ENCODE measurements around the gene ABI3BP.

The ABI3BP gene

GRCh38 chr3:100882571-100882984 is 110.6 kb downstream of the ABI3BP start:
- no peak for DNase-seq (ENCODE audit: low spot score)

- DNase-seq (ENCODE audit: low spot score): no peak
Observed at GRCh38 chr3:100880845-100881244, 112.4 kb downstream of the ABI3BP start.

DNA sequence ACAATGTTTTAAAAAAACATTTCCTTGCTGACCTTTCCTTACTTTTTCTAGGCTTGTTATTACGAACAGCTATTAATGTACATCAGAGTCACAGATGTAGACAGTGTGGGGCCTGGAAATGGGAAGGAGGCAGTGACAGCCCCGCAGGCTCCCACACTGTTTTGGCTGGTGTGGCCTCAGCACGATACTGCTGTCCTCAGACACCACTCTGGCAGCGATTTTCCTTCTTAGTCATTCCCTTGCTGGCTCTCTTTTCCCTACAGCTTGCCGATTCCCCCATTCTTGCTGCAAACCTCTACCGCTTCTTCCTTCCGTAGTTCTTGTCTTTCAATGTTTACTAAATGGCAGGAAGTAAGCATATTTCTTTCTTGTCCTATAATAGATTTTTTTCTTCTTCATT is 113.1 kb downstream of the ABI3BP start:
- no peak for DNase-seq (ENCODE audit: low spot score)

GRCh38 chr3:100879195-100879810 is 113.9 kb downstream of the ABI3BP start:
- no peak for DNase-seq (ENCODE audit: low spot score)

DNA sequence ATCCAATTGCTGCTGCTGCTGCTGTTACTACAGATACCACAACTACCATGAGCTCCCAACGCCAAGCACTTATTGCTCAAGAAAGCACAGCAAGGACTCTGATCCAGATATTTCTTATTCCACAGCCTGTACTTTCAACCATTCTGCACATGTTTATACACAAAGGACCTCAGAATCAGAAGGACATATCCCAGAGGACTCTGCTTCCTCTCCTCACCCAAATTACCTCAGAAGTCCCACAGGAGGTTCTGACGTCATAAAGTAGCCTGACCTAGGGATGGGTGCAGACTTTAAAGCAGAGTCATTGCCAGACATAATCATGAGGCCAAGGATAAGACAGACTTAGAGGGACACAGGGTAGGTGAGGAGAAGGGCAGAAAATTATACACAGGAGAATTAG is 115.9 kb downstream of the ABI3BP start:
- DNase-seq (ENCODE audit: low spot score): no peak

- DNase-seq (ENCODE audit: low spot score): no peak
Observed at GRCh38 chr3:100875239-100875638, 118.0 kb downstream of the ABI3BP start.

DNA sequence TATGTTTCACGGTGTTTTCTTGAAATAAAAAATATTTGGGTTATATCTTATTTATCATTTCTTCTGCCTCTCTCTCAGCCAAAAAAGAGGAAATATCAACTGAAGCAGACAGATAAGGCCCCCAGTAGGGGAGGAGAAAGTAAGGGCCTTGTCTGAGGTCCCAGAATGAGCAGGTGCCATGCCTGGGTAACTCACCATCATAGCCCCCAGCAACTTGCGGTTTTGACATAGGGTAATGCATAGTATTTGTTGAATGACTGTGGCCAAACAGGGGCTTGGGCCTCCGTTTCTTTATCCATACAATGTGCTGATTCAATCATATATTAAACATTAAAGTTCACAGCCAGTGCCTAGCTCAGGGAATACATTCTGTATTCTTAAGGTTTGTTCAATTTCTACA is 119.6 kb downstream of the ABI3BP start:
- DNase-seq (ENCODE audit: low spot score): no peak

DNA sequence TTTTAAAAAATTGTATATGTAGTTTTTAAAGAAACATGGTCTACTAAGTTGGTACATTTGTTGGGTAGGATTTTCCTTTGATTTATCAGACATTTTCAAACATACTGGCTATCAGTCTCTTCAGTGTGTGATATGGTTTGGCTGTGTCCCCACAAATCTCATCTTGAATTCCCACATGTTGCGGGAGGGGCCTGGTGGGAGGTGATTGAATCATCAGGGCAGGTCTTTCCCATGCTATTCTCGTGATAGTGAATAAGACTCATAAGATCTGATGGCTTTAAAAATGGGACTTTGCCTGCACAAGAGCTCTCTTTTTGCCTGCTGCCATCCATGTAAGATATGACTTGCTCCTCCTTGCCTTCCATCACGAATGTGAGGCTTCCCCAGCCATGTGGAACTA is 121.9 kb downstream of the ABI3BP start:
- DNase-seq (ENCODE audit: low spot score): no peak

DNA sequence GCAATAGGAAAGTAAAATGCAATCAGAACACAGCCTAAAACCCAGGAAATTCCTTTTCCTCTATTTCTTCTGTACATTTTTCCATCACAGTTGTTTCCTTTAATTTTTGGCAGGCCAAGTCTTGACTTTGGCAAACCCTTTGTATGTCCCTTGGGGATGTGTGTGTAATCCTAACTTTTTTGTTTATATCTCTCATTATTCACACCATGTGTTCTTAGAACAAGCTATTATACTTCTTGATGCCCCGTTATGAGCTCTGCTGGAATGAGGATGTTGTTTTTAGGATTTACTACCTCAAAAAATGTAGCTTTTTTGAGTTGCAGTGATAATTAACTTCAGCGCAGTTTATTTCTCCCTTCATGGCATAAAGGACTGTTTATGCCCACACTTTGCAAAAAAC is 123.4 kb downstream of the ABI3BP start:
- DNase-seq (ENCODE audit: low spot score): no peak

GRCh38 chr3:100868894-100869293 is 124.3 kb downstream of the ABI3BP start:
- DNase-seq (ENCODE audit: low spot score): no peak

DNA sequence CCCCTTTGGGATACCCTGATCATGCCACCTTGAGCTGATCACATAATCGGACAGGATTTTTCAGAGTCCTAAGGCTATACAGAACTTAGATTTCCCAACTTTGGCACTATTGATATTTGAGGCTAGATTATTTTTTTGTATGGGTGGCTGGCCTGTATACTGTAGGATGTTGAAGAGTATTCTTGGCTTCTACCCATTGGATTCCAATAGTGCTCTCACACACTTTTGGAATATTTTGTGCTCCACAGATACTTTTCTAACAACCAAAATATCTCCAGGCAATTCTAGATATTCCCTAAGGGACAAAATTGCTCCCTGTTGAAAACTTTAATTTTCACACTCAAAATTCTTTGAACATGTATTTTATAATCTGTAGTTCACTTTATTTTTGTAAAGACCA is 125.1 kb downstream of the ABI3BP start:
- DNase-seq (ENCODE audit: low spot score): no peak

DNA sequence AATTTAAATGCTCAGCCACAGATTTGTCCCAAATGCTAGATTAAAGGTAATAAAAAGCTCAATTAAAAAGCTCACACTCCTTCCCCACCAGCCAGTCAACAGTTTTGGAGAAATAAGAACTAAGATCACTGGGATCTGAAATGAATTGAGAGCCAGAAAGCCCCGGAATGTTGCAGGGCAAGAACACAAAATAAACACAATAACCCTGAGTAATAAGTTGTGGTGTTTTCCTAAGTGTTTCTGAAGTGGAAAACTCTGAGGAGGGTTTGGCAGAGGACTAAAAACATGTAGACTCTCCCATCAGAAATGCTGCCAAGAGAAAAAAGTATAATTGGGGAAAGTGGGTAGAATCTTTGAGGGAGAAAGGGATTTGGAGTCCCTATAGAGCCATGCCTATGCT is 127.8 kb downstream of the ABI3BP start:
- DNase-seq (ENCODE audit: low spot score): no peak

DNA sequence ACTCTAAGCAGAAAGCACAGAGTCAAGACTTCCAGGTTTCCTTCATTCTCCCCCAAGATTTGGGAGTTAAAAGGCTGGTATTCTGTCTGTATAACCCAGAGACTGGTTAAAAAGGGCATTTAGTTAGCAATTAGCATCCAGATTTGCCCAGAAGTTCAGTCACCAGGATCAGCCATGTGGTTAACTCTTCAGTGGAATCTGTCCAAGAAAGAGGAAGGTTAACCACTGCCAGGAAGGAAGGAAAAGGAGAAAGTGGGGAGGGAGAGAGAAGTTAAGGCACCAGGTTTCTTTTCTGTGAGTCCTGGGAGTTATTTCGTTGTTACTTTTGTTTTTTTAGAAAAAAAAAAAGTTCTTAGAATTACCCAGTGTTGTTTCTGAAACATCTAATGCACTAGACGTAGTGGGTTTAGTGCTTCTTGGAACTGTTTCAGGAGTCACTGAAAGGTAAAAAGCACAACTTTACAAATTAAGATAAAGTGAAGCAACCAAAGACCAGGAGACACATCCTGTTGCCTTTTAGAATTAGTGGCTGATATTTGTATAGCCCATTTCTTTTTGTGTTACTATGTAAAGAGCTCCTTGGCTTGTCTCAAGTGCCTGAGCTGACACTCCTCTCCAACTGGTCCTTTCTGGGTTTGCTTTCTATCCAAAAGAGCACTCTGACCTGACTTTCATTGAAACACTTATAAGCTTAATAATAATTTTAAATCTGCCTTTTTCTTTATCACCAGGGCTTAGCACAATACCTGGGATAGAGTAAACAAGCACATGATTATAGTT is 128.6 kb downstream of the ABI3BP start:
- no peak for DNase-seq (ENCODE audit: low spot score)

- DNase-seq (ENCODE audit: low spot score): no peak
Observed at GRCh38 chr3:100857863-100858262, 135.4 kb downstream of the ABI3BP start.

DNA sequence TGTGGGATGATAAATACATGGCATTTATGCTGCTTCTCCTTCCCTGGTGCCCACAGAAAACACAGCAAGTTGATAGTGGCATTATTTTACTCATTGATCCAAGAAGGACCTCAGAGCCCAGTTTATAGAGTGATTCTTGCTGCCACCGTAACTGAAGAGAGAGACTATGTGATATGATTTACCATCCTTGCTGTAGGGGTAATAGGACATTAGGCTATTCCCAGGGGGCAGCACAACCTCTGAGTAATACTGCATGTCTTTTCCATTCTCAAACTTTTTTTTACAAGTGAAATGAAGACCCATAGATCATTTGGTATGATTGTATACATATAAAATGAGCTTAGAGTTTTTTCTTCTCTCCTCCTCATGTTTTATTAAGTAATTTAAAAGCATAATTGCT is 136.4 kb downstream of the ABI3BP start:
- DNase-seq (ENCODE audit: low spot score): no peak

DNA sequence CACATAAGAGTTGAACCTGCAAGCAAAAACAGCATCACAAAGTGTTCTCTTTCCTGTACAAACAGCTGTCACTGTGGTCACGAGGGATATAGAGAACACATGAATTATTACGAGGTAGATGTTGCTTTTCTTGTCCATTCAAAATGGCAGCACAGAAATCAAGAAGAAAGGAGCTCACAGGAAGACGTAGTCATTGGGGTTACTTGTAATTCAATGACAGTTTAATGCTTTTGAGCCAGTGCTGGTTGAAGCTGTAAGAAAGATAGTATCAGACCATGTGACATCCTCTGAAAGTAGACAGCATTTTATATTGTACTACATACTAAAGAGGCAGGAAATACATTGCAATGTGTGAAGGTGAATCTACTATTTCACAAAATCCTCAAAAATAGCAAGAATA is 140.4 kb downstream of the ABI3BP start:
- no peak for DNase-seq (ENCODE audit: low spot score)

DNA sequence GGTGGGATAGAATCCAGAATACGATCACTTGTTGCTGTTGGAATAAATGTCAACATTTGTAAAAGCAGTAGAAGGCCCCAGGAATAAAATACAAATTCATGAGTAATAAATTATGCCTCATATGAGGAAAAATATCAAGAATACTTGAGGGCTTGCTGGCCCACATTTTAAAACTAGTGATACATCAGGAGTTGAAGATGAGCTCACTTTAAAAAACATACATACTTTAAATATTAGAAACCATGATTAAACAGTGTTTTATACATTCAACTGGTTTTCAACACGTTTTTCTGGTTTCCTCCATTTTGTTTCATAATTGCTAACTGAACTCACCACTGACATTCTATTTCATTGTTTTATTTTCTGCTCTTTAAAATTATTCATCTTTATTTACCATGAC is 142.5 kb downstream of the ABI3BP start:
- no peak for DNase-seq (ENCODE audit: low spot score)

- no peak for DNase-seq (ENCODE audit: low spot score)
Observed at GRCh38 chr3:100850156-100850555, 143.1 kb downstream of the ABI3BP start.

- DNase-seq (ENCODE audit: low spot score): no peak
Observed at GRCh38 chr3:100844063-100844936, 148.9 kb downstream of the ABI3BP start.

GRCh38 chr3:100838157-100838556 is 155.1 kb downstream of the ABI3BP start:
- no peak for DNase-seq (ENCODE audit: low spot score)

- DNase-seq (ENCODE audit: low spot score): no peak
Observed at GRCh38 chr3:100836661-100837060, 156.6 kb downstream of the ABI3BP start.

DNA sequence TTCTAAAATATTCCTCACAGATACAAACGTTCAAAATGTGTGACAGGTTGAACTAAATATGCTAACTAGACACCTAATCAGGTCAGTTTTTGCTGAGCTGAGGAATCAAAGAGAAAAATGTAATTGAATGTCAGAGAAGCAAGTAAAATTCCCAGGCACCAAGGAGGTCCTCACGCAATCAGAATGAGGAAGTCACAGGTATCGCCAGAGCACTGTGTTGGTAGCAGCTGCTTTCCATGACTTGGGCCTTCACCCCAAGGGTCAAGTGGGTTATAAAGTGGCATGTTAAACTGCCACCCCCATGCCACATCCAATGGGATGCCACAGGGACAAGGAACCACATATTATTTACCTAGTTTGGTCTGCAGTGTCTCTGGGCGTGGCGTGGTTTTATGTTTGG is 158.9 kb downstream of the ABI3BP start:
- DNase-seq (ENCODE audit: low spot score): no peak

DNA sequence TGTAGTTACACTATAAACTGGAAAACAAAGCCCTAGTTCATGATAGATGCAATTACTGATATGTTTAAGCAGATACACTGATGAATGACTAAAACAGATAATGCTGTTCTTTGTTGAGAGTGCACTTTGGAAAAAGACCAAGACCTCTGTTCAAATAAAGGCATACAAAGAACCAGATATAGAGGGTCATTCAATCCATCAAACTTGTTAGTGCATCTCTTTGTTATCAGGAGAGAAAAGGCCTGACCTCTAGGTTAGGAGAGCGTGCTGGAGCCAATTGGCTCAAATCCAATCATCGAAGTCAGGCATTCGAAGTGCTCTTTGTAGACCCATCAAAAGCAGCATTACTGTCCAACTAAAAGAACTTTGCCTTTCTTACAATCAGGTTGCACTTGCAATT is 159.7 kb downstream of the ABI3BP start:
- no peak for DNase-seq (ENCODE audit: low spot score)

All from iPS-NIHi11 (cell line).